Measurements from ENCODE around the gene ZBTB17. TPM values are rescaled to one million over a fixed set of nuclear protein-coding genes. Genes with fewer than 3 reads are reported as not detected.

ZBTB17 gene
- polyA plus RNA-seq, 2 donors = 27.8 to 41.7 TPM

DNA sequence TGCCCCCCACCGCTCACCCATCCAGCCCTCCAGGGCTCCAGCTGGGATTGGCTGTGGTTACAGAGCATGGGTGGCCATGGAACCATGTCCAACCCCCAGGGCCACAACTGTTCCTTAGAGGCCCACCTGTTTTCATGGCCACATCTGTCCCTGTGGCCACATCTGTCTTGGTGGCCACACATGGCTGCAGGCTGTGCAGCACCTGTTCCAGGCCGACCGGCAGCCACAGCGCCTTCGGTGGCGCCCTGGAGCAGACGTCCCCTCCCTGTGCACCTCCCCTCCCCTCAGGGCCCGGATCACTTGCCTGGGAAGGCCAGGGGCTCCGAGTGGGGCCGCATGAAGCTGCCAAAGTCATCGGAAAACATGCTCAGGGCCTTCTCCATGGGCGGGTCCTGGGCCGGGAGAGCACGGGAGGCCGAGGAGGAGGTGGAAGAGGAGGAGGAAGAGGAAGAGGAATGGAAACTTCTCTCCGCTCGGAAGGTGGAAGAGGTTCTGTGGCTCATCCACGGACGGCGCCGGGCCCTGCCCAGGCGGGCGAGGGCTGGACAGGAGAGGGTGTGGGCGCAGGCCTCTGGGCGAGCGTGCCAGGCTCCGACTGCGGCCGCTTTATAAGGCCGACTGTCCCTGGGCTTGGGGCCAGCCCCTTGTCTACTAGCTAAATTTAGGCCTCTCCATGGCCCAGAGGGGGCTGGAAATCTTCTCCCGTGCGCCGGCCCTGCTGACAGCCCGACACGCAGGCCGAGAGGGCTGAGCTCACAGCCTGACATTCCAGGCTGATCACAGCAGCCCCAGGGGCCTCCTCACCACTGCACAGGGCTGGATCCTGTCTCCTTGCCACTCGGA lies 41.8 kb upstream of the ZBTB17 start, which contains the start of gene HSPB7:
TSS of gene HSPB7 (minus strand) at position 583 of the 843 bp plus-strand sequence. CDS start at position 503, 80 bp downstream.
- Histone ChIP-seq H3K4me3 (ENCODE audit: low read depth in 1 of 2, low read length in 2 of 2) (peak within 1 kb of the TSS; percentile 9 to 26), H3K27me3 (ENCODE audit: control insufficient read depth in 1 of 2, insufficient read depth in 2 of 2, low read length in 2 of 2) (no peaks in the 10 kb centered on the region), H3K36me3 (ENCODE audit: control insufficient read depth in 2 of 2, insufficient read depth in 2 of 2, low read length in 1 of 2) (no peaks in the 10 kb centered on the region), H3K4me1 (ENCODE audit: control insufficient read depth in 2 of 2, insufficient read depth in 2 of 2, low read length in 1 of 2) (peaks cover 0 to 8% of the 10 kb centered on the region in 2 donors), H3K27ac (ENCODE audit: low read depth in 2 of 2, low read length in 1 of 2) (peak within 1 kb of the TSS; percentile 77 to 81), H3K9me3 (ENCODE audit: control insufficient read depth in 2 of 2, insufficient read depth in 1 of 2, low read depth in 1 of 2, low read length in 1 of 2) (no peaks in the 10 kb centered on the region)
- 27 to 44% methylated on average over 35 to 37 of the region's 37 CpGs for WGBS, 2 donors

DNA sequence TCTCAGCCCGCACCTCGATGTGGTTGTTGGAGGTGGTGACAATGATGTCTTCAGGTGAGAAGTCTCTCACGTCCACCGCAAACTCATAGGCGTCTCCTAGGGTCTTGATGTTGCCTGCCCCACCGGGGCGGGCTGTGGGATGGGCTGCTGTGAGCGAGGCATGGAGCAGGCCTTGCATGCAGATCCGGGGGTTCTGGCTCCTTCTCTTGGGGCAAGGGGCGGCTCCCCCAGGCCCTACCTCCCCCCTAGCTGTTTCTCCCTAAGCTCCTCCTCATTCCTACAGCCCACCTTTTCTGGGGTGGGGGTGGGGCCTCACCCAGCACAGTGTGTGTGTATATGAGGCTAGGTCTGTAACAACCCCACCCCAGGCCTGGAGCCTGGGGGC lies 41.2 kb upstream of the ZBTB17 start:
- 79 to 88% methylated on average over 10 of the region's 10 CpGs for WGBS, 2 donors
- no peaks in the 10 kb centered on the region for H3K27me3 ChIP-seq (ENCODE audit: control insufficient read depth in 1 of 2, insufficient read depth in 2 of 2, low read length in 2 of 2)
- H3K27ac ChIP-seq (ENCODE audit: low read depth in 2 of 2, low read length in 1 of 2) = peak overlapping the region; percentile 77 to 81
- H3K4me1 ChIP-seq (ENCODE audit: control insufficient read depth in 2 of 2, insufficient read depth in 2 of 2, low read length in 1 of 2) = peaks cover 3 to 14% of the 10 kb centered on the region in 2 donors
- no peaks in the 10 kb centered on the region for H3K9me3 ChIP-seq (ENCODE audit: control insufficient read depth in 2 of 2, insufficient read depth in 1 of 2, low read depth in 1 of 2, low read length in 1 of 2)
- no peaks in the 10 kb centered on the region for H3K36me3 ChIP-seq (ENCODE audit: control insufficient read depth in 2 of 2, insufficient read depth in 2 of 2, low read length in 1 of 2)
- no peak overlapping the region for H3K4me3 ChIP-seq (ENCODE audit: low read depth in 1 of 2, low read length in 2 of 2)

DNA sequence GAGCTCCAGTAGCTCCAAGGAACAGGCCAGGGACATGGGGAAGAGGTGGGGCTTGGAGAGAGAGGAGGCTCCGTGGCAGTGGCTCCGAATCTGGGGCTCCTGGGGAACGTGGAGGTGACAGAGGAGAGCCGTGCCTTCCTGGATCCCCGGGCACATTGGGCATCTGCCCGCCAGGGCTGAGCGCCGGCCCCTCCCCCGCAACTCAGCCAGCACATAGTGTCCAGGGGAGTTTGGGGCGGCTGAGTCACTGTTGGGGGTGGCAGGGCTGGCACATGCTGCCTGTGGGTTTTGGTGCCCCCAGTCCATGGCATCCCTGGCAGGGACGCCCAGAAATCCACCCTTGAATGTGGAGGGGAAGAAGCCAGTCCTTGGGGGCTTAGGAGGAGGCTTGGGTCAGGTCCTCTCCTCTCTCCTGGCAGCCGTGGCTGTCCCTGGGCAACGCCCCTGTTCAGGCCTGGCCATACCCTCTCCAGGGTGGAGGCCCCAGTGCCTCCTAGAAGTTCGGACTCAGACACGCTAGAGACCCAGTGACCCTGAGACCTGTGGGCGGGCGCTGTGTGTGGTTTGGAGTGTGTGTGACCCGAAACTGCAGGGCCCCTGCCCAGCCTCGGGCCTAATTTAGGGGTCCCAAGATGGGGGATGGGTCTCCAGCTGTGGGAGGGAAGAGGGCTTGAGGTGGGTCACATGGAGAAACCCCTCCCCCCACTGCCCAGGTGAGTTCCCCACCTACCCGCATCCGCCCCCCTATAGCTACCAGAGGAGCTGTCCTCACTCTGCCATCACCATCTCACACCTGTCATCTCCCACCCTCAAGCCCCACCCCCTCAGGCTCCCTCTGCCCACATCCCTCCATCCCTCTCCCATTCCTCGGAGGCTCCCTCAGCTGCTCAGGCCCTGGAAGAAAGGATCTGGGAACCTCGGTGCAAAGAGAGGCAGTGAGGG lies 40.3 kb upstream of the ZBTB17 start:
- H3K4me3 ChIP-seq (ENCODE audit: low read depth in 1 of 2, low read length in 2 of 2) = no peak overlapping the region
- H3K9me3 ChIP-seq (ENCODE audit: control insufficient read depth in 2 of 2, insufficient read depth in 1 of 2, low read depth in 1 of 2, low read length in 1 of 2) = no peaks in the 10 kb centered on the region
- peak overlapping the region; percentile 77 to 81 for H3K27ac ChIP-seq (ENCODE audit: low read depth in 2 of 2, low read length in 1 of 2)
- H3K36me3 ChIP-seq (ENCODE audit: control insufficient read depth in 2 of 2, insufficient read depth in 2 of 2, low read length in 1 of 2) = no peaks in the 10 kb centered on the region
- H3K27me3 ChIP-seq (ENCODE audit: control insufficient read depth in 1 of 2, insufficient read depth in 2 of 2, low read length in 2 of 2) = no peaks in the 10 kb centered on the region
- peaks cover 3 to 14% of the 10 kb centered on the region in 2 donors for H3K4me1 ChIP-seq (ENCODE audit: control insufficient read depth in 2 of 2, insufficient read depth in 2 of 2, low read length in 1 of 2)
- WGBS, 2 donors = 69% methylated on average over 20 to 23 of the region's 23 CpGs

DNA sequence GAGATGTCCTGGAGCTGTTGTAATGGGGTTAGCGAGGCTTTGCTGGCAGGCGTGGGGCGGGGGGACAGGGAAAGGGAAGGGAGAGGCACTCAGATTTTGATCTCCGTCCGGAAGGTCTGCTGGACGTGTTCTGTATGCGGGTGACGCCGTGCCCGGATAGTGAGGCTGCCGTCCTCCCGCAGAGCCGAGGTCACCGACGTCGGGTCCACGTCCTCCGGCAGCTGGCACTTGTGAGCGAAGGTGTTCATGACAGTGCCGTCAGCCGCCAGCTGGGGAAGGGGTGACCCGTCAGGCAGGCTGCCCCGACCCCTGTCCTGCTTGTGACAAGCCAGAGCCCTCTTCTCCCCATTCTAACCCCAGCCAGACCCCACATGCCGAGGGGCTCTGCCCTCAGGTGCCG lies 39.6 kb upstream of the ZBTB17 start:
- H3K27me3 ChIP-seq (ENCODE audit: control insufficient read depth in 1 of 2, insufficient read depth in 2 of 2, low read length in 2 of 2) = no peaks in the 10 kb centered on the region
- no peaks in the 10 kb centered on the region for H3K36me3 ChIP-seq (ENCODE audit: control insufficient read depth in 2 of 2, insufficient read depth in 2 of 2, low read length in 1 of 2)
- WGBS, 2 donors = 91 to 93% methylated on average over 25 of the region's 25 CpGs
- no peak overlapping the region for H3K4me3 ChIP-seq (ENCODE audit: low read depth in 1 of 2, low read length in 2 of 2)
- H3K9me3 ChIP-seq (ENCODE audit: control insufficient read depth in 2 of 2, insufficient read depth in 1 of 2, low read depth in 1 of 2, low read length in 1 of 2) = no peaks in the 10 kb centered on the region
- peaks cover 3 to 14% of the 10 kb centered on the region in 2 donors for H3K4me1 ChIP-seq (ENCODE audit: control insufficient read depth in 2 of 2, insufficient read depth in 2 of 2, low read length in 1 of 2)
- H3K27ac ChIP-seq (ENCODE audit: low read depth in 2 of 2, low read length in 1 of 2) = peak overlapping the region; percentile 77 to 81

DNA sequence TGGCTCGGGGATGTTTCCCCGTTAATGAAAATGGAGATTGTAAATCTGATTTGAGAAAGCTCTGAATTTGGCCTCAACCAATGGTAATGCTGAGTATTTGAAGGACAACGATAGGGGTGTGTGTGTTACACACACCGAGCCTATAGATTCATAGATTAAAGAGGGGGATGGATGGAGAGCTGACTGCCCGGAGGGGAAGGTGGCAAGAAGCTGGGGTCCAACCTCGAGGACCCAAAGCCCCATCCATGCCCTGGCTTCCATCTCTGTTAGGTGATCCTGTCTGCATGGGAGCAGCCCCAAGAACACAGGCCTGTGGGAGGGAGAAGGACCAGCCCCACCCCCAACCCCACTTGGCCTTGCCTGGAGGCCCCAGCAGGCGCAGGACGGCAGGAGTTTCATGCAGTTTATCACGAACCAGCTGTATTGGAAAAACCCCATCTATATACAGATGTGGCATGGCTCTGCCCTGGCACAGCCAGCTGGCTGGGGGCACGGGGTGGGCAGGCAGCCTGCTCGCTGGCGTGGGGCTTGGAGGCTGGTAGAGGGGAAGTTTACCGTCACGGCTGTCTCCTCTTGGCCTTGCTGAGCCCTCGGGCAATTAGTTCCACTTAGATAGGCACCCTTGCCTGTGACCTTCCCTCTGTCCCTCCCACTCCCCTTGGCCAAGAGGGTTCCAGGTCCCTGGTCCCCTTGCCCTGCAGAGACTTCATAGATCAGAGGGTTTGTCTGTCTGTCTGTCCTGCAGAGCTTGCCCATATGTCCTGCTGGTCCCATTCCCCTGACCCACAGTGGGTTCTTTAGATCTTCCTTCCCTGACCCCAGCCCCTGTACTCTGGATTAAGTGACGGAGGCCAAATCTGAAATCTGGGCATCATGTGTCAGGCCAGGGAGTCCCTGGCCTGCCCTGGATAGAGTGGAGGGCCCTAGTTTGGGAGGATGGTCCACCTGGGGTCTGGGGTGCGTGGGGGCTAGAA lies 38.9 kb upstream of the ZBTB17 start:
- no peak overlapping the region for H3K4me3 ChIP-seq (ENCODE audit: low read depth in 1 of 2, low read length in 2 of 2)
- H3K4me1 ChIP-seq (ENCODE audit: control insufficient read depth in 2 of 2, insufficient read depth in 2 of 2, low read length in 1 of 2) = peaks cover 3 to 14% of the 10 kb centered on the region in 2 donors
- H3K27ac ChIP-seq (ENCODE audit: low read depth in 2 of 2, low read length in 1 of 2) = peak overlapping the region; percentile 77 to 81
- H3K36me3 ChIP-seq (ENCODE audit: control insufficient read depth in 2 of 2, insufficient read depth in 2 of 2, low read length in 1 of 2) = no peaks in the 10 kb centered on the region
- WGBS, 2 donors = 55 to 70% methylated on average over 17 of the region's 17 CpGs
- no peaks in the 10 kb centered on the region for H3K27me3 ChIP-seq (ENCODE audit: control insufficient read depth in 1 of 2, insufficient read depth in 2 of 2, low read length in 2 of 2)
- H3K9me3 ChIP-seq (ENCODE audit: control insufficient read depth in 2 of 2, insufficient read depth in 1 of 2, low read depth in 1 of 2, low read length in 1 of 2) = no peaks in the 10 kb centered on the region

DNA sequence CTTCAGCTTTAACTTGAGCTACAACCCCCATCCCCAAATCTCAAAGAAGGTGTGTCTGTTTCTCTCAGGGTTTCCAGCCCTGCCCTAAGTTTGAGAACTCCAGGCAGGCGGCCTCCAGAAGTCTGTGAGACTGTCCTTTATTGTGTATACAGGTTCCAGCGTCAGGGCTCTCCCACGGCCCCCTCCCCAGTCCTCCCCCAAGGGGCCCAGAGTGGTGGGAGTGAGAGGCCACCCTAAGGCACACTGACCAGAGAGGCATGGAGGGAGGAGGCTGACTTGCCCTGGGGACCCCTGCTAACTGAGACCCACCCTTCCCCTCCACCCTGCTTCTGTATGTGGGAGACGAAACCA lies 38.0 kb upstream of the ZBTB17 start:
- WGBS, 2 donors = 59 to 62% methylated on average over 4 of the region's 4 CpGs
- Histone ChIP-seq H3K36me3 (ENCODE audit: control insufficient read depth in 2 of 2, insufficient read depth in 2 of 2, low read length in 1 of 2) (no peaks in the 10 kb centered on the region), H3K27ac (ENCODE audit: low read depth in 2 of 2, low read length in 1 of 2) (peak overlapping the region; percentile 45 to 78), H3K4me1 (ENCODE audit: control insufficient read depth in 2 of 2, insufficient read depth in 2 of 2, low read length in 1 of 2) (peaks cover 3 to 14% of the 10 kb centered on the region in 2 donors), H3K4me3 (ENCODE audit: low read depth in 1 of 2, low read length in 2 of 2) (no peak overlapping the region), H3K27me3 (ENCODE audit: control insufficient read depth in 1 of 2, insufficient read depth in 2 of 2, low read length in 2 of 2) (no peaks in the 10 kb centered on the region), H3K9me3 (ENCODE audit: control insufficient read depth in 2 of 2, insufficient read depth in 1 of 2, low read depth in 1 of 2, low read length in 1 of 2) (no peaks in the 10 kb centered on the region)

DNA sequence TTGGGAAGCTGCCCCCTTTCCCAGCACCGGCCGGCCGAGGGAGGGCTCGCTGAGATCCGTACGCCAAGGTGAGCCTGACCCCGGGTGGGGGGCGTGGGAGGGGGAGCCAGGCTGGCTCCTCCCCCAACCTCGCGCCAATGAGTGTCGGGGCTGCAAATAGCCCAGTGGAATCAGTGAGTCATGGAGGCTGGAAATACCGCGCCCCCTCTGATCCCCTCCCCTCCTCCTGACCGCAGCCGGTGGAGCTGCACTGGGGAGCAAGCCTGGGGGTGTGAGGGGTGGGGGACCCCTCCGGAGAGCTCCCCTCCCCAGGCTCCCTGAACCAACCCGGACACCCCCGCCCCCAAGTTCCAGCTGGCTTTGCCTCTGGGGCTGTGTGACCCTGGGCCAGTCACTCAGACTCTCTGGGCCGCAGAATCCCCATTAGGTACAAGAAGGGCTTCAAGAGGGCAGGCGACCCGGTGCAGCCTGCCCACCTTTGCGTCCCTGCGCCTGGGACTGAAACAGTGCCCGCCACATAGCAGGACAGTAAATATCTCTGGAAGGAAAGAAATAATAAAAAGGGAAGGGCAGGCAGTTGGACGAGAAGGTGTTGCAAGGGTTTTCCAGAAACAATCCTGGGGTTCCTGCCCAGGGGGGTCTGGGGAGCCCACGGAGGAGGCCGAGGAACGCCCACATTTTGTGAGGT lies 37.5 kb upstream of the ZBTB17 start:
- peaks cover 3 to 14% of the 10 kb centered on the region in 2 donors for H3K4me1 ChIP-seq (ENCODE audit: control insufficient read depth in 2 of 2, insufficient read depth in 2 of 2, low read length in 1 of 2)
- no peak overlapping the region for H3K4me3 ChIP-seq (ENCODE audit: low read depth in 1 of 2, low read length in 2 of 2)
- WGBS, 2 donors = 18 to 26% methylated on average over 28 of the region's 28 CpGs
- H3K27me3 ChIP-seq (ENCODE audit: control insufficient read depth in 1 of 2, insufficient read depth in 2 of 2, low read length in 2 of 2) = no peaks in the 10 kb centered on the region
- peak overlapping the region; percentile 55 to 78 for H3K27ac ChIP-seq (ENCODE audit: low read depth in 2 of 2, low read length in 1 of 2)
- H3K9me3 ChIP-seq (ENCODE audit: control insufficient read depth in 2 of 2, insufficient read depth in 1 of 2, low read depth in 1 of 2, low read length in 1 of 2) = no peaks in the 10 kb centered on the region
- no peaks in the 10 kb centered on the region for H3K36me3 ChIP-seq (ENCODE audit: control insufficient read depth in 2 of 2, insufficient read depth in 2 of 2, low read length in 1 of 2)

DNA sequence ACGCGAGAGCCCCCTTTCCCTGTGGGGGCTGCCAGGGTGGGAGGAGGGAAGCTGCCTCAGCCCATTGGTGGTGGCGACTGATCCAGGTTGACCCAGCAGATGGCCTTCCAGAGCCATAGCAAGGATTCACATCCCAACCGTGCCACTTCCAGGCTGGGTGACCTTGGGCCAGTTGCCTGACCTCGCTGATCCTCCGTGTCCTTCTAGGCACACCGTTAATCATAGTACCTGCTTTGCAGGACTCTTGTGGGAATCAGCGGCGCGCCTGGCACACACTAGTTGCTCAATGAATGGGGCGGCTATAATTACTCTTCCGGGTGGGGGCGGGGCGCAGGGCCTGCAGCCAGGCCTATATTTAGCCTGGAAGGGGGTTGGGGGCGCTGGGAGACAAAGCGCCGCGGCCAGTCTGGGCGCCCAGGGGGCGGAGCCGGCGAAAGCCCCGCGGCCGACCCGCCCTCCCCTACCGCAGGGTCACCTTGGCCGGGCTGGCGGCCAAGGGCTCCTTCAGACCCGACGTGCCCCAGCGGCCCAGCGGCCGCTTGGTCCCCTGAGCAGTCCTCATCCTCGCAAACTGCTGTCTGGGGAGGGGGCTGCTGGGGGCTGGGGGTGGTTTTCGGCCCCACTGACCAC lies 36.8 kb upstream of the ZBTB17 start:
- H3K4me1 ChIP-seq (ENCODE audit: control insufficient read depth in 2 of 2, insufficient read depth in 2 of 2, low read length in 1 of 2) = peaks cover 3 to 13% of the 10 kb centered on the region in 2 donors
- H3K27ac ChIP-seq (ENCODE audit: low read depth in 2 of 2, low read length in 1 of 2) = peak overlapping the region; percentile 55 to 78
- H3K9me3 ChIP-seq (ENCODE audit: control insufficient read depth in 2 of 2, insufficient read depth in 1 of 2, low read depth in 1 of 2, low read length in 1 of 2) = no peaks in the 10 kb centered on the region
- peak overlapping the region in 1 of 2 donors; percentile 16 for H3K4me3 ChIP-seq (ENCODE audit: low read depth in 1 of 2, low read length in 2 of 2)
- H3K27me3 ChIP-seq (ENCODE audit: control insufficient read depth in 1 of 2, insufficient read depth in 2 of 2, low read length in 2 of 2) = no peaks in the 10 kb centered on the region
- 5% methylated on average over 31 to 36 of the region's 36 CpGs for WGBS, 2 donors
- no peaks in the 10 kb centered on the region for H3K36me3 ChIP-seq (ENCODE audit: control insufficient read depth in 2 of 2, insufficient read depth in 2 of 2, low read length in 1 of 2)

Data from esophagus (tissue), 2 donors.